ENCODE data around the gene ATP5ME. TPM values are rescaled to one million over a fixed set of nuclear protein-coding genes. Genes with fewer than 3 reads are reported as not detected.

The ATP5ME gene
- total and polyA plus RNA-seq, 12 donors = 43.4 to 1,353 (median 325) TPM

- DNase-seq = peak in 3 of 7 donors; percentile 13 to 46 (median 16)
- no peak overlapping the region for H3K4me3 ChIP-seq
- intact Hi-C loops (cut with DNase I) = no loop called here
Measured at GRCh38 chr4:664713-665231, 9.3 kb downstream of the ATP5ME start.

GRCh38 chr4:663438-664428 lies 10.3 kb downstream of the ATP5ME start:
- TF ChIP-seq POLR2A (IDR thresholded peaks at IDR 0.05) (no peak), CTCF (IDR thresholded peaks at IDR 0.05) (no peak)
- H3K27ac ChIP-seq = peak overlapping the region in 1 of 5 donors; percentile 59
- peak overlapping the region in 2 of 4 donors; percentile 26 to 55 for H3K4me3 ChIP-seq
- peaks cover 6% of the 10 kb centered on the region for H3K27me3 ChIP-seq
- H3K36me3 ChIP-seq (replicated peaks in 1 of 2) = no peaks in the 10 kb centered on the region
- WGBS, 4 donors = 1 to 3% (median 2%) methylated on average over 32 to 80 of the region's 80 CpGs; no CpG with 5 or more reads in 1 of the 4 donors
- DNase-seq = peak in 4 of 7 donors; percentile 20 to 66 (median 30)
- no peaks in the 10 kb centered on the region for H3K4me1 ChIP-seq (replicated peaks in 1 of 2)
- intact Hi-C loops (cut with DNase I) = no loop called here
- no peaks in the 10 kb centered on the region for H3K9me3 ChIP-seq (replicated peaks in 1 of 3)

More at GRCh38 chr4:664713-665231, 9.3 kb downstream of the ATP5ME start:
- Histone ChIP-seq H3K36me3 (replicated peaks in 1 of 2) (no peaks in the 10 kb centered on the region), H3K27me3 (peaks cover 6% of the 10 kb centered on the region), H3K4me1 (replicated peaks in 1 of 2) (no peaks in the 10 kb centered on the region), H3K27ac (no peak overlapping the region), H3K9me3 (replicated peaks in 1 of 3) (no peaks in the 10 kb centered on the region)
- TF ChIP-seq POLR2A (IDR thresholded peaks at IDR 0.05) = no peak
- no peak for TF ChIP-seq CTCF (IDR thresholded peaks at IDR 0.05)
- 90 to 95% (median 93%) methylated on average over 13 to 24 of the region's 24 CpGs for WGBS, 4 donors

- H3K9me3 ChIP-seq (replicated peaks in 1 of 3) = no peaks in the 10 kb centered on the region
- 44 to 76% (median 47%) methylated on average over 3 to 20 of the region's 20 CpGs for WGBS, 4 donors
- peaks cover 6% of the 10 kb centered on the region for H3K27me3 ChIP-seq
- peak overlapping the region in 1 of 4 donors; percentile 55 for H3K4me3 ChIP-seq
- DNase-seq = peak in 1 of 7 donors; percentile 12
- no peaks in the 10 kb centered on the region for H3K36me3 ChIP-seq (replicated peaks in 1 of 2)
- H3K27ac ChIP-seq = no peak overlapping the region
- intact Hi-C loops (cut with DNase I) = no loop called here
- no peak for TF ChIP-seq CTCF (IDR thresholded peaks at IDR 0.05)
- no peaks in the 10 kb centered on the region for H3K4me1 ChIP-seq (replicated peaks in 1 of 2)
Measured at GRCh38 chr4:663046-663437, 11.0 kb downstream of the ATP5ME start.
